Transverse colon (tissue), 4 donors: ENCODE results near the gene TAOK3. TPM values are rescaled to one million over a fixed set of nuclear protein-coding genes. Genes with fewer than 3 reads are reported as not detected.

Source experiments
- DNase-seq: peaks from one replicate; pipeline ENCODE4 v3.0.0-alpha.2; 2019
- H3K27ac ChIP-seq, 4 donors: fragments of 200-600 bp; sonication (generic); 2 replicates each; pipeline ENCODE4 v1.5.1; 2016 to 2018; ENCODE audit warnings: inconsistent platforms in 4 of 4
- H3K27me3 ChIP-seq: fragments of 200-600 bp; sonication (generic); 2 replicates; pipeline ENCODE4 v1.5.1; 2017; ENCODE audit warnings: inconsistent platforms
- H3K36me3 ChIP-seq, 4 donors: fragments of 200-600 bp; sonication (generic); 2 replicates each; pipeline ENCODE4 v1.5.1; 2017 to 2019; ENCODE audit warnings: inconsistent platforms in 4 of 4
- H3K4me1 ChIP-seq, 4 donors: fragments of 200-600 bp; sonication (generic); 2 replicates each; pipeline ENCODE4 v1.5.1; 2017 to 2020; ENCODE audit warnings: inconsistent platforms in 4 of 4
- H3K4me3 ChIP-seq, 4 donors: fragments of 200-600 bp; sonication (generic); 1 replicate in 1 of 4; 2 replicates in 3 of 4; pipeline versions ENCODE4 v1.5.1 to v1.6.1; 2017 to 2019; ENCODE audit warnings: inconsistent platforms in 4 of 4
- H3K9me3 ChIP-seq, 2 donors: fragments of 200-600 bp; sonication (generic); 2 replicates each; pipeline ENCODE4 v1.5.1; 2017 to 2019; ENCODE audit warnings: inconsistent platforms in 2 of 2
- EP300 ChIP-seq: sonication (generic); formaldehyde crosslinking; IDR thresholded peaks from one replicate; pipeline ENCODE4 v1.6.1; 2017; ENCODE audit warnings: antibody characterized with exemption, low read depth
- POLR2A ChIP-seq: fragments of 450-650 bp; IDR thresholded peaks from one replicate; pipeline ENCODE4 v1.6.1; 2016; ENCODE audit warnings: antibody characterized with exemption, mild to moderate bottlenecking, moderate library complexity
- POLR2AphosphoS5 ChIP-seq, 3 donors: sonication (generic); formaldehyde crosslinking; IDR thresholded peaks; one replicate each; pipeline ENCODE4 v1.6.1; 2016; ENCODE audit warnings: antibody characterized with exemption in 3 of 3
- WGBS, 2 donors: methylation state at CpG; one replicate each; pipeline ENCODE4 v1.1.5; 2018; ENCODE audit warnings: low coverage in 1 of 2; 5-methylcytosine and 5-hydroxymethylcytosine counted together
- in situ Hi-C, 4 donors: fragments of 200-750 bp; cut with MboI; loops; one replicate each; pipeline versions ENCODE4 v1.15.0 to v1.15.1; 2017; ENCODE audit warnings: low sequenced_read_pairs in 3 of 4, low pct_ligation_motif_present in 1 of 4, low pct_unique_long_range_greater_than_20kb in 1 of 4
- intact Hi-C: fragments of 100-400 bp; cut with DNase I; formaldehyde crosslinking; loops from one replicate; pipeline ENCODE4 v1.15.1; 2023; ENCODE audit warnings: low total_unique reads
- total RNA-seq, 4 donors: library from RNA; depleted of rRNA; stranded (reverse); fragments of >200 nt; gene quantifications; one replicate each; pipeline ENCODE4 v1.1.0, GENCODE V29; 2016
- TF ChIP-seq, protein P1 (sequence below), 5 experiments: fragments of 200-600 bp in 3 of 5; fragments of 450-650 bp in 2 of 5; sonication (generic) in 3 of 5; IDR thresholded peaks; 1 replicate in 2 of 5; 2 replicates in 3 of 5; pipeline ENCODE4 v1.5.1; 2016 to 2017; ENCODE audit warnings: antibody characterized with exemption in 5 of 5, inconsistent platforms in 3 of 5, mild to moderate bottlenecking in 2 of 5, moderate library complexity in 1 of 5

Gene TAOK3
- total RNA-seq, 4 donors from 2014 or later: 40.4 to 93.2 (median 79.2) TPM

DNA sequence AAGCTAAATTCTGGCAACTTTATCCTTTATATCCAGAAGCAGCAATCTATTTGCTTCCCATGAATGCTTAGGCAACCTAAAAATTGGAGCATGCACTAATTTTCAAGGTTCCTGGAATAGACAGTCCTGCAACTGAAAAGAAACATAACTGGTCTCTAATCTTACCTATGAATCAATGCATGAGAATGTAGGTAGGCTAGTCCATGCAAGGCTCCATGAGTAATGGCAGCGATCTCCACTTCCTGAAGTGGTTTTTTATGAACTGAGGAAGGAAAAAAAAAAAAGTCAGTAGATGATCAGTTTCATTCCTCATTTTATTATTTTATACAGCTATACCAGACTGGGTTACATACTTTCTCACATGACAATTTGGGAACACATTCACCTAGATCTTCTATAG lies 134.8 kb downstream of the TAOK3 start:
- no peak overlapping the region for H3K27ac ChIP-seq
- intact Hi-C loops (no loop called here), in situ Hi-C loops (no loop called here)
- 50 to 64% methylated on average over 1 of the region's 1 CpG for WGBS, 2 donors
- no peaks in the 10 kb centered on the region for H3K27me3 ChIP-seq
- no peaks in the 10 kb centered on the region for H3K9me3 ChIP-seq
- no peak overlapping the region for H3K4me3 ChIP-seq
- peaks cover 0 to 2% (median 0%) of the 10 kb centered on the region in 4 donors for H3K4me1 ChIP-seq
- TF ChIP-seq POLR2AphosphoS5 (IDR thresholded peaks at IDR 0.05): no peak
- peaks cover 0 to 32% (median 10%) of the 10 kb centered on the region in 4 donors for H3K36me3 ChIP-seq
- DNase-seq: no peak

DNA sequence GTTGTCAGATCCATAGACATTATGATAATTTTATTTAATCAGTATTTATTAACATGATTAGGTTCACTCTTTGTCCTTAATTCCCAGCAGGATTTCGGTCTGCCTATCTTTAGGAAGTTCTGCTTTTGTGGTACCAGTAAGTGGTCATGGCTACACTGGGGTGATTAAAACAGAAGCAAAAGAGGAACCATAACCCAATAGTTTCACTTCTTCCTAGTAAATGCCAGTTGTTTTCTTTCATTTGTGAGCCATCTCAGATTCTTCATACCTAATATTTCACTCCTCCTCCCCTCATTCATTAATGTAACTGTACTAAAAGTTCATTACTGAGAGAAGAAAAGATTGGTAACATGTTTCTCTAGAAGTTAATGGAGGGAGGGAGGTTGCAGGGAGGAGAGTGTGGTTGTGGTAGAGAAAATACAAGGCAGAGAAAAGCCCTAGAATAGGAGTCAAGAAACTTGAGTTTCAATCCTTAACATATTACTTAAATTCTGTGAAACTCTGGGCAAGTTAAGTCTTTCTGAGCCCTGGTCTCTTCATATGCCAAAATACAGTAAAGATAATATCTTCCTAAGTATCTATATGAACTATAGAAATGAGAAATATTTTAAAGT lies 135.5 kb downstream of the TAOK3 start:
- TF ChIP-seq POLR2A (no peak), EP300 (no peak), POLR2AphosphoS5 (IDR thresholded peaks at IDR 0.05) (no peak)
- TF ChIP-seq, protein P1, sequence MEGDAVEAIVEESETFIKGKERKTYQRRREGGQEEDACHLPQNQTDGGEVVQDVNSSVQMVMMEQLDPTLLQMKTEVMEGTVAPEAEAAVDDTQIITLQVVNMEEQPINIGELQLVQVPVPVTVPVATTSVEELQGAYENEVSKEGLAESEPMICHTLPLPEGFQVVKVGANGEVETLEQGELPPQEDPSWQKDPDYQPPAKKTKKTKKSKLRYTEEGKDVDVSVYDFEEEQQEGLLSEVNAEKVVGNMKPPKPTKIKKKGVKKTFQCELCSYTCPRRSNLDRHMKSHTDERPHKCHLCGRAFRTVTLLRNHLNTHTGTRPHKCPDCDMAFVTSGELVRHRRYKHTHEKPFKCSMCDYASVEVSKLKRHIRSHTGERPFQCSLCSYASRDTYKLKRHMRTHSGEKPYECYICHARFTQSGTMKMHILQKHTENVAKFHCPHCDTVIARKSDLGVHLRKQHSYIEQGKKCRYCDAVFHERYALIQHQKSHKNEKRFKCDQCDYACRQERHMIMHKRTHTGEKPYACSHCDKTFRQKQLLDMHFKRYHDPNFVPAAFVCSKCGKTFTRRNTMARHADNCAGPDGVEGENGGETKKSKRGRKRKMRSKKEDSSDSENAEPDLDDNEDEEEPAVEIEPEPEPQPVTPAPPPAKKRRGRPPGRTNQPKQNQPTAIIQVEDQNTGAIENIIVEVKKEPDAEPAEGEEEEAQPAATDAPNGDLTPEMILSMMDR (IDR thresholded peaks at IDR 0.05): no peak
- WGBS, 2 donors: 65 to 100% methylated on average over 1 of the region's 1 CpG
- in situ Hi-C loops (no loop called here), intact Hi-C loops (no loop called here)
- Histone ChIP-seq H3K36me3 (peaks cover 0 to 26% (median 10%) of the 10 kb centered on the region in 4 donors), H3K27ac (peak overlapping the region in 2 of 4 donors; percentile 2 to 9), H3K4me3 (no peak overlapping the region), H3K4me1 (peaks cover 0 to 2% (median 0%) of the 10 kb centered on the region in 4 donors), H3K9me3 (no peaks in the 10 kb centered on the region), H3K27me3 (no peaks in the 10 kb centered on the region)
- no peak for DNase-seq

DNA sequence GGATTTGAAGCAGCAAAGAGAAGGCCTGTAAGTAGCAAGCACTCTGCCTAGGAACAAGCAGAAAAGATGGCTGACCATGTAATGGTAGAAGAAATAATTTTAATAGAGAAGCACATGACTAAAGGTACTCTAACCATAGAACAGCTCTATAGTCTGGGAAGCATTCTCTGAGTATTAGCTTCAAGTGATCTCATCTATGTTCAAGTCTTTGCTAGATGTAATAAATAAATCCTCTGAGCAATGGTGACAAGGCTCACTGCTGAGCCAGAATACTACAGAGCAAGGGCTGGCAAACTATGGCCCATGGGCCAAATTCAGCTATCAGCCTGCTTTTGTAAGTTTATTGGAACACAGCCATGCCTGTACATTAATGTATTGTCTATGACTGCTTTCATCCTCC lies 152.0 kb downstream of the TAOK3 start:
- Histone ChIP-seq H3K4me3 (no peak overlapping the region), H3K27me3 (no peaks in the 10 kb centered on the region), H3K27ac (no peak overlapping the region), H3K36me3 (no peaks in the 10 kb centered on the region), H3K9me3 (no peaks in the 10 kb centered on the region), H3K4me1 (no peaks in the 10 kb centered on the region)
- in situ Hi-C loops: no loop called here
- no peak for TF ChIP-seq POLR2AphosphoS5 (IDR thresholded peaks at IDR 0.05)
- TF ChIP-seq POLR2A: no peak
- TF ChIP-seq, protein P1 (IDR thresholded peaks at IDR 0.05): no peak
- no peak for TF ChIP-seq EP300
- intact Hi-C loops: no loop called here
- no peak for DNase-seq

DNA sequence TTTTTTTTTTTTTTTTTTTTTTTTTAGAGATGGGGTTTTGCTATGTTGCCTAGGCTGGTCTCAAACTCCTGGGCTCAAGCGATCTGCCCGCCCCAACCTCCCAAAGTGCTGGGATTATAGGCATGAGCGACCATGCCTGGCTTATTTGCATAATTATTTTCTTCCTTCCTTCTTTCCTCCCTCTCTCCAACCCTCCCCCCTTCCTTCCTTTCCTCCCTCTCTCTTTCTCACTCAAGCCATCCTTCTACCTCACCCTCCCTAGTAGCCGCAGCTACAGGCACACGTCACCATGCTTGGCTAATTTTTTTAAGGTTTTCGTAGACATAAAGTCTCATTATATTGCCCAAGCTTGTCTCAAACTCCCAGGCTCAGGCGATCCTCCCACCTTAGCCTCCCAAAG lies 152.9 kb downstream of the TAOK3 start:
- H3K27me3 ChIP-seq: no peaks in the 10 kb centered on the region
- 84 to 87% methylated on average over 4 to 7 of the region's 7 CpGs for WGBS, 2 donors
- intact Hi-C loops (no loop called here), in situ Hi-C loops (no loop called here)
- no peaks in the 10 kb centered on the region for H3K4me1 ChIP-seq
- no peak overlapping the region for H3K27ac ChIP-seq
- no peak overlapping the region for H3K4me3 ChIP-seq
- TF ChIP-seq EP300 (no peak), POLR2A (no peak)
- TF ChIP-seq, protein P1 (IDR thresholded peaks at IDR 0.05): no peak
- H3K9me3 ChIP-seq: no peaks in the 10 kb centered on the region
- H3K36me3 ChIP-seq: no peaks in the 10 kb centered on the region
- no peak for DNase-seq

DNA sequence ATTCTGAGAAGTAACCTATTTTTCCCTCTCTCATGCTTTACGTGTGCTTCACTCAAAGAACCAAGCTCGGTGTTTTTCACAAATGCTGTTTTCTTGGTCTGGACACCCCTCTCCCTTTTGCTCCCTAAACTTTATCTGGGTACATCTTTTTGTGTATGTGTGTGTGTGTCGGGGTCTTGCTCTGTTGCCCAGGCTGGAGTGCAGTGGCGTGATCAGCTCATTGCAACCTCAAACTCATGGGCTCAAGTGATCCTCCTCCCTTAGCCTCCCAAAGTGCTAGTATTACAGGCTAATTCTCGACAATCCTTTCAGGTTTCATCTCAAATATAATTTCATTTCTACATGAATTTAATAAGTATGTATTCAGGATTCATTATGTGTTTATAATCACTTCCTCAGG lies 153.6 kb downstream of the TAOK3 start:
- no peaks in the 10 kb centered on the region for H3K4me1 ChIP-seq
- WGBS, 2 donors: 95 to 98% methylated on average over 4 to 5 of the region's 5 CpGs
- no peaks in the 10 kb centered on the region for H3K27me3 ChIP-seq
- intact Hi-C loops: no loop called here
- H3K36me3 ChIP-seq: no peaks in the 10 kb centered on the region
- no peak overlapping the region for H3K4me3 ChIP-seq
- H3K27ac ChIP-seq: no peak overlapping the region
- no peaks in the 10 kb centered on the region for H3K9me3 ChIP-seq
- in situ Hi-C loops: no loop called here
- TF ChIP-seq POLR2AphosphoS5 (IDR thresholded peaks at IDR 0.05) (no peak), POLR2A (no peak), EP300 (no peak)
- TF ChIP-seq, protein P1 (IDR thresholded peaks at IDR 0.05): no peak
- DNase-seq: no peak
